Fibroblast of pulmonary artery (primary cell): Measurements from ENCODE around the gene PGPEP1.

Source experiments
- DNase-seq: peaks from one replicate; pipeline ENCODE4 v3.0.0-alpha.2; 2010; ENCODE audit warnings: low read depth
- H3K4me3 ChIP-seq: replicated peaks from 2 replicates; pipeline ENCODE4 v1.5.1; 2011; ENCODE audit warnings: low read depth, mild to moderate bottlenecking, control low read depth, low read length, moderate library complexity
- TF ChIP-seq, protein P1 (sequence below): IDR thresholded peaks from 2 replicates; pipeline ENCODE4 v1.5.1; 2011; ENCODE audit warnings: mild to moderate bottlenecking, control low read depth, low read length, inconsistent platforms; ENCODE audit errors: missing control alignments

Gene PGPEP1

DNA sequence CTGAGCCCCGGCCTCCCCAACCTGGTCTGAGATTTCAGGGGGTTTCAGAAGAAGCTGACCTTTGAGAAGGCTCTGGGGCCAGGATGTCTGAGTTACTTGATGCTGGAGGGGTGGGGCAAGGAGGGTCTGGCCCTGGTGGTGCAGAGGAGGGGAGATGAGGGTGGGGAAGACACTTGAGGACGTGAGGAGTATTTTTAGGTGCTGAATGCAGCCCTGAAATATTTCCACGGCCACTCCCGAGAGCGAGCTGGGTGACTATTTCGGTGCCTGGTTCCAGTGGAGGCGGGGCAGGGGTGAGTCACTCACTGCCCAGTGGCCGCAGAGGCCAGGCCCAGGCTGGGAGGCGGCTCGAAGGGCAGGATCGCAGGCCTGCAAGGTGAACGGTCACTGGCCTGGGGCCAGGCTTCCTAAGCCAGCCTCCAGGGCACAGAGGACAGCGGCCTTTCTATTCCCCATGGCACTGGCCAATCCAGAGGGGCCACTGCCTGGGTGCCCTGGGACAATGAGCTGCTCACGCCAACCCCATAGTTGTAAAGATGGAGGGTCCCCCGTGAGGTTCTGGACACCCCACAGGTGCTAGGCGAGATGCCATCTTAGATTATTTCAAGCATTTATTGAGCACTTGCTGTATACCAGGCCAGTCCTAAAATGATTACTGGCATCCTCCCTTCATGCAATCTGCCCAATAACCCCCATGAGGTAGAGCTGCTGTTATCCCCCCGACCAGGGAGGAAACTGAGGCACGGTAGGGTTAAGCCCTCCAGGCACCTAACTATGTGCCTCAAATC is 39.3 kb upstream of the PGPEP1 start:
- TF ChIP-seq, protein P1, sequence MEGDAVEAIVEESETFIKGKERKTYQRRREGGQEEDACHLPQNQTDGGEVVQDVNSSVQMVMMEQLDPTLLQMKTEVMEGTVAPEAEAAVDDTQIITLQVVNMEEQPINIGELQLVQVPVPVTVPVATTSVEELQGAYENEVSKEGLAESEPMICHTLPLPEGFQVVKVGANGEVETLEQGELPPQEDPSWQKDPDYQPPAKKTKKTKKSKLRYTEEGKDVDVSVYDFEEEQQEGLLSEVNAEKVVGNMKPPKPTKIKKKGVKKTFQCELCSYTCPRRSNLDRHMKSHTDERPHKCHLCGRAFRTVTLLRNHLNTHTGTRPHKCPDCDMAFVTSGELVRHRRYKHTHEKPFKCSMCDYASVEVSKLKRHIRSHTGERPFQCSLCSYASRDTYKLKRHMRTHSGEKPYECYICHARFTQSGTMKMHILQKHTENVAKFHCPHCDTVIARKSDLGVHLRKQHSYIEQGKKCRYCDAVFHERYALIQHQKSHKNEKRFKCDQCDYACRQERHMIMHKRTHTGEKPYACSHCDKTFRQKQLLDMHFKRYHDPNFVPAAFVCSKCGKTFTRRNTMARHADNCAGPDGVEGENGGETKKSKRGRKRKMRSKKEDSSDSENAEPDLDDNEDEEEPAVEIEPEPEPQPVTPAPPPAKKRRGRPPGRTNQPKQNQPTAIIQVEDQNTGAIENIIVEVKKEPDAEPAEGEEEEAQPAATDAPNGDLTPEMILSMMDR: no peak
- DNase-seq: peak; percentile 55

DNA sequence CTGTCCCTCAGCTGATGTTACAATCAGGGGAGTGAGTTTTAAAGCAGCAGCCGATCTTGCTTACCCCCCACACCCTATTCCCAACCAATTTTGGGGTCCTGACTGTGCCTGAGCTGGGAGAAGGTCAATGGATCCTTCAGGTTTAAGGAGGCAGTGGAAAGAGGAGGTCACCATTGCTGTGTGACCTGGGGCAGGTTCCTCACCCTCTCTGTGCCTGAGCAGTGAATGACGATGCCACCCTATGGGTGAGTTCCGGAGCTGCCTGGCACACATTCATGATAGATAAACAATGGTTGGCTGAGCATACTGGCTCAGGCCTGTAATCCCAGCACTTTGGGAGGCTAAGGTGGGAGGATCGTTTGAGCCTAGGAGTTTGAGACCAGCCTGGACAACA is 38.7 kb upstream of the PGPEP1 start:
- DNase-seq: no peak
- TF ChIP-seq, protein P1: no peak
- no peak overlapping the region for H3K4me3 ChIP-seq

More for the DNA sequence above, 39.3 kb upstream of the PGPEP1 start:
- H3K4me3 ChIP-seq: no peak overlapping the region

DNA sequence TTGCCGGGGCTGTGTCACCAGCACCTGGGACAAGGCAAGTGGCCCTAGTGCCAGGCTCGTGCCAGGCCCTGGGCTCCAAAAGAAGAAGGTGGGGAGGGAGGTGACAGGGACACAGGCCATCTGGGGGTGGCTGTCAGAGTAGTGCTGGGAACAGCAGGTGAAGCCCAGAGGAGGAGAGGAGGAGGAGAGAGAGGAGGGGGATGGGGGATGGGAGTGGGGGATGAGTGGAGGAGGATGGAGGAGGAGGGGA is 36.3 kb upstream of the PGPEP1 start:
- no peak for DNase-seq
- TF ChIP-seq, protein P1: no peak
- H3K4me3 ChIP-seq: peak overlapping the region; percentile 46

DNA sequence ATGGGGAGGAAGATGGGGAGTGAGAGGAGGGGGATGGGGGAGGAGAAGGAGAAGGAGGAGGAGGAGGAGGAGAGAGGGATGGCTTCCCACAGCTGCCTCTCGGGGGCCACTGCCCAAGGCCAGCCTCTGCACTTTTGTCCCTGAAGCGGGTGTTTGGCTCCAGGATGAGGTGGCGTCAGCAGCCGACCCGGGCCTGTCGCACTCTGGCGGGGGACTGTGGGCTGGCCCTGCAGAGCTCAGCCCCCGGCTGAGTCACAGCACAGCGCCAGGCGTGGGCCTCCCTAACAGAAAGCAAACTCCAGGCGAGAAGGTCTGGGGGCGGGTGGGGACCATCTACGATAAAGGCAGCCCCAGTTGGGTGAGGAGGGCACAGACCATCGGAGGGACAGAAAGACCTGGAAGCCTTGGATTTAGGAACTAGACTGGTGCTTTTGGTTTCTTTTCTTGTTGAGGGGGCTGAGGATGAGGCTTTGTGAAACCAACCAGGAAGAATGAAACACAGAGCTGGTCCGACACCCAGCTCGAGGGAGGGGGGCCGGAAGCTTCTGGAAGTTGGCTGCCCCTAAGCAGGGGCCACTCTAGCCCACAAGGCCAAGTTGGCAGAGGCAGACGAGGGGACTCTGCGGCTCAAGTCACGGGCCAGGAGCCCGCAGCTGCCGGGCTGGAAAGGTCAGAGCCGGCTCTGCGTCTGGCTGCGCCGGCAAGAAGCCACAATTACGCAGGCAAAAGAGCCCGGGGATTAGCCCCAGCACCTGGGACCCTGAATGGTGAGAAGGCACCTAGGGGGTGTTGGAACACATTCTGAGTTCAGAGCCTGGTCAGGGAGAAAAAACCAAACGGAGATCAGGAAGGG is 35.7 kb upstream of the PGPEP1 start:
- DNase-seq: peak; percentile 78
- TF ChIP-seq, protein P1: no peak
- H3K4me3 ChIP-seq: peak overlapping the region; percentile 46

DNA sequence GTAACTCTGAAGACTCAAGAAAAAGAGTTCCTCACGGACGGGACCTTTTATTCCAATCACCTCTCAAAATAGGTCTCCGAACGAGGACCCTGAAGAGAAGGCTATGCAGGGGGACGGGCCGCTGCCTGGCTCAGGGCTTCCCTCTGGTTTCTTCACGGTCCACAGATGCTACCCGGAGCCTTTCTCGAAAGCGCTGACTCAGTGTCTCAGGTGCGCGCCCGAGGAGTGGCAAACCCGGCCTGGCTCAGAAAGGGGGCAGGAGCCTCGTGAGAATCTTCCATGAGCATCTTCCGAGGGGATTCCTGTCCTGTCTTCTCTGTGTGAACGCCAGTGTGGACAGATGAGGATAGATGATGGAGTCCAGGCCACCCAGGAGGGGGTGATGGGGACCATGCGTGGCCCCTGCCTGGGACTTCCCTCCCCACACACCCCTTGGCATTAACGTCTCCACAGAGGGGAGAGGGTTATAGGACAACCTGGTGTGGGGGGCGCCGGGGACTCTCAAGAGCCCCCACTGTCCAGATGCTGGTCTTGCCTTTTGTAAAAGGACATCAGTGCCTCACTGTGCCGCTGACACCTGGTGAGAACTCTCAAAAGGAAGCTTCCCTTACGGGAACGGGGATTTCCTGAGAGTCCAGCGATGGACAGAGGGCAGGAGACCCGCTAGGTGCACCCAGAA is 34.0 kb upstream of the PGPEP1 start:
- no peak overlapping the region for H3K4me3 ChIP-seq
- TF ChIP-seq, protein P1: no peak
- no peak for DNase-seq

DNA sequence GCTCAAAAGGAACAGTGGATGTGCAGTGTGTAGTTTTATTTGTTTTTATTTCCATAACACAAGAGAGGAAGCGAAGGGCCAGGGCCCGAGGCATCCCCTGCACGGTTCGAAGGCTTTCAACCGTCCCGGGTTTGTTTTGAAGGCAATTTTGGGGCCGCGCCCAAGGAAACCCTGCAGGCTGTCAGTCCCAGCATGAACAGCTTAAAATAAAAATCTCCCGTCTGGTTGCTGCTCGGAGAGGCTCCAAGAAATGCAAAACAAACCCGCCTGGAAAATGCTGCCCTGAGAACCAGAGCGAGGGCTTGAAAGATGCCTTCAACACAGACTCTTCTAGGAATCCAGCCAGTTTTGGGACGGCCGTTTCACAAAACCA is 33.5 kb upstream of the PGPEP1 start:
- TF ChIP-seq, protein P1: no peak
- H3K4me3 ChIP-seq: no peak overlapping the region
- no peak for DNase-seq
